PC-3 (cell line): ENCODE measurements around the gene ZFHX3. TPM values are rescaled to one million over a fixed set of nuclear protein-coding genes. Genes with fewer than 3 reads are reported as not detected.

ENCODE experiments used
- ATAC-seq: fragments of 200-7000 bp; cut with Tn5 transposase; 2 replicates; pipeline ENCODE4 v1.9.1; 2020; ENCODE audit warnings: mild to moderate bottlenecking, moderate library complexity
- BruUV-seq: library from RNA; stranded (reverse); fragments of 400-500 nt; replicated peaks from 2 replicates; lab custom pipeline; 2021; lab: Mats Ljungman, UMichigan
- CTCF ChIA-PET: fragments of 300-600 bp; sonication (Branson Sonifier 250); formaldehyde crosslinking; loops from one replicate; lab custom pipeline; 2022; ENCODE audit warnings: antibody characterized with exemption; lab: Charles Lee
- POLR2A ChIA-PET: fragments of 300-600 bp; sonication (Branson Sonifier 250); formaldehyde crosslinking; loops from one replicate; lab custom pipeline; 2022; ENCODE audit warnings: antibody characterized with exemption; ENCODE audit not compliant: unreplicated experiment; lab: Charles Lee
- DNase-seq: peaks from one replicate; pipeline ENCODE4 v3.0.0-alpha.2; 2015
- H2AFZ ChIP-seq: fragments of 300-600 bp; sonication (generic); 2 replicates; pipeline ENCODE4 v1.6.0; 2016; ENCODE audit warnings: antibody characterized with exemption, low read length
- H3F3A ChIP-seq: fragments of 300-600 bp; sonication (generic); one replicate; pipeline ENCODE4 v1.6.0; 2017; ENCODE audit warnings: antibody characterized with exemption, low read length, control low read depth, mild to moderate bottlenecking; ENCODE audit not compliant: unreplicated experiment
- H3K27ac ChIP-seq: fragments of 300-600 bp; sonication (generic); 2 replicates; pipeline ENCODE4 v1.5.1; 2016; ENCODE audit warnings: mild to moderate bottlenecking, low read length
- H3K27me3 ChIP-seq: fragments of 300-600 bp; sonication (generic); 2 replicates; pipeline ENCODE4 v1.6.1; 2016; ENCODE audit warnings: low read length, mixed read lengths
- H3K36me3 ChIP-seq: fragments of 300-600 bp; sonication (generic); 2 replicates; pipeline ENCODE4 v1.6.1; 2016; ENCODE audit warnings: low read depth, mixed run types, low read length, mixed read lengths
- H3K4me1 ChIP-seq: fragments of 300-600 bp; sonication (generic); 2 replicates; pipeline ENCODE4 v1.5.1; 2016; ENCODE audit warnings: low read length; ENCODE audit not compliant: insufficient read depth
- H3K4me2 ChIP-seq: fragments of 300-600 bp; sonication (generic); 2 replicates; pipeline ENCODE4 v1.6.0; 2016; ENCODE audit warnings: low read length
- H3K4me3 ChIP-seq: fragments of 300-600 bp; sonication (generic); 2 replicates; pipeline ENCODE4 v1.5.1; 2016; ENCODE audit warnings: mild to moderate bottlenecking, low read length, mixed read lengths
- H3K79me2 ChIP-seq: fragments of 300-600 bp; sonication (generic); 2 replicates; pipeline ENCODE4 v1.6.1; 2017; ENCODE audit warnings: low read length, mixed read lengths
- H3K9ac ChIP-seq: fragments of 300-600 bp; sonication (generic); 2 replicates; pipeline ENCODE4 v1.6.0; 2016; ENCODE audit warnings: mild to moderate bottlenecking, low read length
- H3K9me2 ChIP-seq: fragments of 300-600 bp; sonication (generic); replicated peaks from 2 replicates; pipeline ENCODE4 v1.6.1; 2016; ENCODE audit warnings: mixed run types, low read length, mixed read lengths
- H3K9me3 ChIP-seq: fragments of 300-600 bp; sonication (generic); 2 replicates; pipeline ENCODE4 v1.6.1; 2016; ENCODE audit warnings: low read length, mixed read lengths
- H4K20me1 ChIP-seq: fragments of 300-600 bp; sonication (generic); 2 replicates; pipeline ENCODE4 v1.6.1; 2016; ENCODE audit warnings: low read length, mixed read lengths
- CTCF ChIP-seq: fragments of 300-600 bp; sonication (generic); conservative IDR thresholded peaks from 2 replicates; pipeline ENCODE4 v1.5.1; 2017; ENCODE audit warnings: antibody characterized with exemption, low read depth, mild to moderate bottlenecking, low read length
- EZH2 ChIP-seq: fragments of 300-600 bp; sonication (generic); IDR thresholded peaks from one replicate; pipeline ENCODE4 v1.6.1; 2017; ENCODE audit warnings: antibody characterized with exemption, mild to moderate bottlenecking, low read length; ENCODE audit not compliant: unreplicated experiment
- EZH2phosphoT487 ChIP-seq: fragments of 300-600 bp; sonication (generic); IDR thresholded peaks from 2 replicates; pipeline ENCODE4 v1.6.1; 2018; ENCODE audit warnings: mild to moderate bottlenecking, antibody characterized with exemption, low read length, borderline replicate concordance
- intact Hi-C: fragments of 100-400 bp; cut with micrococcal nuclease; formaldehyde crosslinking; loops from 2 replicates; pipeline ENCODE4 v1.9.0; 2023
- total RNA-seq: library from RNA; depleted of rRNA; stranded (reverse); fragments of >200 nt; gene quantifications from 2 replicates; pipeline ENCODE4 v1.2.3, GENCODE V29; 2014

Gene ZFHX3
- total RNA-seq, 1 experiment from 2014 or later = 3.5 TPM

- H3K79me2 ChIP-seq = peaks cover 19% of the 10 kb centered on the region
- CTCF ChIA-PET = no interaction called here
- H3K27ac ChIP-seq = no peak overlapping the region
- no peaks in the 10 kb centered on the region for H3K9me2 ChIP-seq
- no peaks in the 10 kb centered on the region for H3K9me3 ChIP-seq
- ATAC-seq (no peak), DNase-seq (no peak)
- no peaks in the 10 kb centered on the region for H3F3A ChIP-seq
- peaks cover 26% of the 10 kb centered on the region for H3K4me1 ChIP-seq
- H3K36me3 ChIP-seq = no peaks in the 10 kb centered on the region
- no peaks in the 10 kb centered on the region for H3K27me3 ChIP-seq
- no peaks in the 10 kb centered on the region for H4K20me1 ChIP-seq
- POLR2A ChIA-PET = no interaction called here
- no peak overlapping the region for H3K4me3 ChIP-seq
- H3K9ac ChIP-seq = no peak overlapping the region
- TF ChIP-seq EZH2phosphoT487 (no peak), CTCF (no peak), EZH2 (no peak)
- H3K4me2 ChIP-seq = no peak overlapping the region
- intact Hi-C loops = no loop called here
- H2AFZ ChIP-seq = no peak overlapping the region
- no TSS peak for BruUV-seq
These were observed 15.1 kb upstream of the ZFHX3 start for GRCh38 chr16:73062743-73063733.

GRCh38 chr16:73062001-73062616, 14.2 kb upstream of the ZFHX3 start:
- Histone ChIP-seq H3K27me3 (no peaks in the 10 kb centered on the region), H3K4me2 (no peak overlapping the region), H3K9ac (no peak overlapping the region), H2AFZ (no peak overlapping the region), H3K9me2 (no peaks in the 10 kb centered on the region), H3K27ac (no peak overlapping the region), H3K79me2 (peaks cover 24% of the 10 kb centered on the region), H4K20me1 (no peaks in the 10 kb centered on the region), H3F3A (no peaks in the 10 kb centered on the region), H3K4me3 (no peak overlapping the region), H3K4me1 (peaks cover 22% of the 10 kb centered on the region), H3K9me3 (no peaks in the 10 kb centered on the region), H3K36me3 (no peaks in the 10 kb centered on the region)
- POLR2A ChIA-PET = interaction anchor here (0.5 to 0.7 kb wide), 2 partner anchors 17 to 156 kb away, joined by 6 to 10 read pairs; no protein-coding TSS in a partner anchor
- TF ChIP-seq EZH2 (no peak), EZH2phosphoT487 (no peak), CTCF (no peak)
- CTCF ChIA-PET = interaction anchor here (0.5 to 0.7 kb wide), 3 partner anchors 18 to 115 kb away, joined by 3 to 5 read pairs (median 5); no protein-coding TSS in a partner anchor
- intact Hi-C loops = no loop called here
- DNase-seq = no peak
- no peak for ATAC-seq
- no TSS peak for BruUV-seq
